H1 (cell line): ENCODE measurements around the gene TRIM56.

Experiments
- CEBPB ChIP-seq: IDR thresholded peaks from 2 replicates; pipeline ENCODE4 v1.6.1; 2012; ENCODE audit warnings: low read depth, low read length
- CHD1 ChIP-seq: IDR thresholded peaks from 2 replicates; pipeline ENCODE4 v1.6.1; 2012; ENCODE audit warnings: low read depth, low read length, improper control_type of control experiment
- EP300 ChIP-seq, 2 experiments: IDR thresholded peaks; 1 replicate in 1 of 2; 2 replicates in 1 of 2; pipeline ENCODE4 v1.6.1; 2011 to 2012; ENCODE audit warnings: low read depth in 2 of 2, low read length in 2 of 2, mild to moderate bottlenecking in 2 of 2, borderline replicate concordance in 1 of 2, inconsistent platforms in 1 of 2, moderate library complexity in 1 of 2
- EZH2 ChIP-seq: fragments of 200-600 bp; sonication (generic); IDR thresholded peaks from 2 replicates; pipeline ENCODE4 v1.7.1; 2012; ENCODE audit warnings: low read depth, mild to moderate bottlenecking, moderate library complexity, low read length, inconsistent platforms; ENCODE audit not compliant: severe bottlenecking
- KDM5A ChIP-seq: fragments of 200-600 bp; IDR thresholded peaks from 2 replicates; pipeline ENCODE4 v1.7.1; 2012; ENCODE audit warnings: mild to moderate bottlenecking, low read length, inconsistent platforms, mixed read lengths
- POLR2AphosphoS5 ChIP-seq: IDR thresholded peaks from 2 replicates; pipeline ENCODE4 v1.6.1; 2011; ENCODE audit warnings: low read depth, low read length
- RAD21 ChIP-seq, 2 experiments: IDR thresholded peaks in 1 of 2; conservative IDR thresholded peaks in 1 of 2; 2 replicates each; pipeline ENCODE4 v1.6.1; 2011; ENCODE audit warnings: low read depth in 2 of 2, low read length in 2 of 2, improper control_type of control experiment in 1 of 2, inconsistent platforms in 1 of 2, mild to moderate bottlenecking in 1 of 2, moderate library complexity in 1 of 2
- RFX5 ChIP-seq: IDR thresholded peaks from 2 replicates; pipeline ENCODE4 v1.6.1; 2011; ENCODE audit warnings: low read depth, low read length, improper control_type of control experiment, borderline replicate concordance
- RNF2 ChIP-seq: fragments of 200-900, 300-1000 bp; sonication (generic); IDR thresholded peaks from 2 replicates; pipeline ENCODE4 v1.7.1; 2016; ENCODE audit warnings: borderline replicate concordance, low read depth, mild to moderate bottlenecking, antibody characterized with exemption, low read length; ENCODE audit not compliant: poor library complexity, severe bottlenecking; ENCODE audit errors: missing control alignments
- TEAD4 ChIP-seq: IDR thresholded peaks from 2 replicates; pipeline ENCODE4 v1.6.1; 2012; ENCODE audit warnings: low read depth, low read length, inconsistent platforms, mixed read lengths
- TF ChIP-seq, protein P1 (sequence below), 3 experiments: IDR thresholded peaks; 1 replicate in 2 of 3; 2 replicates in 1 of 3; pipeline versions ENCODE4 v1.5.1 to v1.6.1; 2011; ENCODE audit warnings: low read length in 3 of 3, mild to moderate bottlenecking in 3 of 3, inconsistent platforms in 2 of 3, low read depth in 1 of 3, moderate library complexity in 1 of 3; ENCODE audit not compliant: insufficient read depth in 1 of 3; ENCODE audit errors: control extremely low read depth in 1 of 3
- TF ChIP-seq, protein P2 (sequence below): IDR thresholded peaks from 2 replicates; pipeline ENCODE4 v1.6.1; 2012; ENCODE audit warnings: inconsistent platforms

- TF ChIP-seq CEBPB, result no peak
- no peak for TF ChIP-seq RNF2
- TF ChIP-seq RFX5, result no peak
- TF ChIP-seq RAD21 (IDR thresholded peaks at IDR 0.05 in 1 of 2, conservative IDR thresholded peaks at IDR 0.05 in 1 of 2; ENCODE audit: low read depth in 2 of 2, low read length in 2 of 2), result no peak
- no peak for TF ChIP-seq EP300 (IDR thresholded peaks at IDR 0.05; ENCODE audit: borderline replicate concordance in 1 of 2, low read depth in 2 of 2, low read length in 2 of 2)
- TF ChIP-seq POLR2AphosphoS5, result no peak
- no peak for TF ChIP-seq KDM5A
- no peak for TF ChIP-seq TEAD4
- TF ChIP-seq CHD1, result no peak
- TF ChIP-seq, protein P1, sequence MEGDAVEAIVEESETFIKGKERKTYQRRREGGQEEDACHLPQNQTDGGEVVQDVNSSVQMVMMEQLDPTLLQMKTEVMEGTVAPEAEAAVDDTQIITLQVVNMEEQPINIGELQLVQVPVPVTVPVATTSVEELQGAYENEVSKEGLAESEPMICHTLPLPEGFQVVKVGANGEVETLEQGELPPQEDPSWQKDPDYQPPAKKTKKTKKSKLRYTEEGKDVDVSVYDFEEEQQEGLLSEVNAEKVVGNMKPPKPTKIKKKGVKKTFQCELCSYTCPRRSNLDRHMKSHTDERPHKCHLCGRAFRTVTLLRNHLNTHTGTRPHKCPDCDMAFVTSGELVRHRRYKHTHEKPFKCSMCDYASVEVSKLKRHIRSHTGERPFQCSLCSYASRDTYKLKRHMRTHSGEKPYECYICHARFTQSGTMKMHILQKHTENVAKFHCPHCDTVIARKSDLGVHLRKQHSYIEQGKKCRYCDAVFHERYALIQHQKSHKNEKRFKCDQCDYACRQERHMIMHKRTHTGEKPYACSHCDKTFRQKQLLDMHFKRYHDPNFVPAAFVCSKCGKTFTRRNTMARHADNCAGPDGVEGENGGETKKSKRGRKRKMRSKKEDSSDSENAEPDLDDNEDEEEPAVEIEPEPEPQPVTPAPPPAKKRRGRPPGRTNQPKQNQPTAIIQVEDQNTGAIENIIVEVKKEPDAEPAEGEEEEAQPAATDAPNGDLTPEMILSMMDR (IDR thresholded peaks at IDR 0.05; ENCODE audit: control extremely low read depth in 1 of 3, insufficient read depth in 1 of 3, low read depth in 1 of 3, low read length in 3 of 3), result no peak
- TF ChIP-seq EZH2, result no peak
- TF ChIP-seq, protein P2, sequence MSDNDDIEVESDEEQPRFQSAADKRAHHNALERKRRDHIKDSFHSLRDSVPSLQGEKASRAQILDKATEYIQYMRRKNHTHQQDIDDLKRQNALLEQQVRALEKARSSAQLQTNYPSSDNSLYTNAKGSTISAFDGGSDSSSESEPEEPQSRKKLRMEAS, result no peak
These were observed 49.3 kb upstream of the TRIM56 start for GRCh38 chr7:101035941-101036340.
